ENCODE results near the gene RNF146.

RNF146 gene

GRCh38 chr6:127332383-127332961, 65.8 kb downstream of the RNF146 start:
- H3K27ac ChIP-seq (ENCODE audit: low read depth, low read length) = no peak overlapping the region
- H3K4me3 ChIP-seq (ENCODE audit: low read depth in 1 of 5, low read length in 5 of 5) = no peak overlapping the region
- H3K9ac ChIP-seq (ENCODE audit: low read length in 5 of 5) = no peak overlapping the region
- peaks cover 0 to 11% (median 0%) of the 10 kb centered on the region in 5 donors for H3K4me1 ChIP-seq (ENCODE audit: control insufficient read depth in 5 of 5, insufficient read depth in 5 of 5, low read length in 5 of 5)
- peaks cover under 1 to 11% (median 5%) of the 10 kb centered on the region in 5 donors for H3K36me3 ChIP-seq (ENCODE audit: control insufficient read depth in 5 of 5, insufficient read depth in 5 of 5, low read length in 5 of 5)
- no peaks in the 10 kb centered on the region for H3K9me3 ChIP-seq (ENCODE audit: control insufficient read depth in 5 of 5, low read length in 5 of 5)
- H3K27me3 ChIP-seq (ENCODE audit: control insufficient read depth in 5 of 5, insufficient read depth in 4 of 5, low read length in 5 of 5) = no peaks in the 10 kb centered on the region

All from subcutaneous abdominal adipose tissue (tissue), 5 donors.